HepG2 (cell line): ENCODE results near the gene SYNDIG1. TPM values are rescaled to one million over a fixed set of nuclear protein-coding genes. Genes with fewer than 3 reads are reported as not detected.

Experiments used
- ATAC-seq: fragments of 200-7000 bp; cut with Tn5 transposase; 3 replicates; pipeline ENCODE4 v1.9.1; 2020; ENCODE audit warnings: mild to moderate bottlenecking, moderate library complexity
- BruUV-seq: library from RNA; stranded (reverse); fragments of 400-500 nt; replicated peaks from 2 replicates; lab custom pipeline; 2021; lab: Mats Ljungman, UMichigan
- CTCF ChIA-PET: fragments of 300-600 bp; formaldehyde crosslinking; extraction: SDS; loops from one replicate; lab custom pipeline; 2021; ENCODE audit warnings: low total read pairs, inconsistent platforms, low intra/inter-chr PET ratio; lab: Yijun Ruan, JAX
- POLR2A ChIA-PET: fragments of 350-600 bp; sonication (Branson Sonifier 250); formaldehyde crosslinking; loops from one replicate; lab custom pipeline; 2020; ENCODE audit warnings: antibody characterized with exemption, inconsistent platforms; lab: Yijun Ruan, JAX
- DNase-seq: peaks from one replicate; pipeline ENCODE4 v3.0.0-alpha.2; 2015; ENCODE audit warnings: low spot score
- FAIRE-seq: peaks from 3 replicates; lab custom pipeline; 2011; peaks lifted over from hg19 to GRCh38; lab: Jason Lieb, UNC
- H2AFZ ChIP-seq: one replicate; pipeline ENCODE4 v1.6.1; 2011; ENCODE audit warnings: low read length, inconsistent platforms
- H3K27ac ChIP-seq: fragments of 300-600 bp; 3 replicates; pipeline ENCODE4 v1.8.0; 2011; ENCODE audit warnings: mixed run types, mild to moderate bottlenecking, mixed read lengths, low read length, inconsistent platforms; ENCODE audit not compliant: insufficient read depth; ENCODE audit errors: extremely low read length
- H3K27me3 ChIP-seq, 2 experiments: fragments of 200-600 bp in 1 of 2; 2 replicates in 1 of 2; 3 replicates in 1 of 2; pipeline versions ENCODE4 v1.6.0 to v1.8.0; 2011; ENCODE audit warnings: low read length in 2 of 2, mild to moderate bottlenecking in 2 of 2, moderate library complexity in 2 of 2, inconsistent platforms in 1 of 2; ENCODE audit not compliant: insufficient read depth in 2 of 2, control insufficient read depth in 1 of 2
- H3K36me3 ChIP-seq, 2 experiments: fragments of 200-600 bp in 1 of 2; replicated peaks in 1 of 2; 2 replicates in 1 of 2; 3 replicates in 1 of 2; pipeline versions ENCODE4 v1.5.1 to v1.8.0; 2011; ENCODE audit warnings: low read length in 2 of 2, inconsistent platforms in 1 of 2; ENCODE audit not compliant: insufficient read depth in 2 of 2, control insufficient read depth in 1 of 2
- H3K4me1 ChIP-seq: 2 replicates; pipeline ENCODE4 v1.5.1; 2012; ENCODE audit warnings: low read length, inconsistent platforms; ENCODE audit not compliant: insufficient read depth
- H3K4me2 ChIP-seq: 2 replicates; pipeline ENCODE4 v1.6.0; 2011; ENCODE audit warnings: low read depth, low read length, inconsistent platforms
- H3K4me3 ChIP-seq, 3 experiments: fragments of 200-600 bp in 1 of 3; sonication (generic), shearing (Covaris generic) in 1 of 3; replicated peaks in 1 of 3; 2 replicates each; pipeline ENCODE4 v1.5.1; 2011 to 2016; ENCODE audit warnings: low read length in 3 of 3, inconsistent platforms in 2 of 3, low read depth in 2 of 3, mild to moderate bottlenecking in 2 of 3, control low read depth in 1 of 3, mixed read lengths in 1 of 3; ENCODE audit not compliant: insufficient read depth in 1 of 3
- H3K79me2 ChIP-seq: one replicate; pipeline ENCODE4 v1.6.1; 2011; ENCODE audit warnings: low read length, inconsistent platforms; ENCODE audit not compliant: insufficient read depth
- H3K9ac ChIP-seq: 2 replicates; pipeline ENCODE4 v1.6.0; 2011; ENCODE audit warnings: mild to moderate bottlenecking, low read depth, low read length, inconsistent platforms; ENCODE audit not compliant: insufficient read depth
- H3K9me3 ChIP-seq: 2 replicates; pipeline ENCODE4 v1.5.1; 2012; ENCODE audit warnings: mild to moderate bottlenecking, low read length
- H4K20me1 ChIP-seq: 2 replicates; pipeline ENCODE4 v1.6.0; 2011; ENCODE audit warnings: inconsistent platforms, mild to moderate bottlenecking, low read length, moderate library complexity; ENCODE audit not compliant: insufficient read depth
- AFF4 ChIP-seq: sonication (generic); formaldehyde crosslinking; IDR thresholded peaks from 2 replicates; pipeline ENCODE4 v1.4.0; 2020; ENCODE audit warnings: missing genetic modification reagents
- CTCF ChIP-seq: sonication (generic); formaldehyde crosslinking; IDR thresholded peaks from 2 replicates; pipeline ENCODE4 v1.5.0; 2020; ENCODE audit warnings: mild to moderate bottlenecking, missing genetic modification reagents, moderate library complexity
- E2F1 ChIP-seq: sonication (generic); formaldehyde crosslinking; IDR thresholded peaks from 2 replicates; pipeline ENCODE4 v1.5.0; 2020; ENCODE audit warnings: missing genetic modification reagents
- PRPF4 ChIP-seq: fragments of 200-400 bp; formaldehyde crosslinking; IDR thresholded peaks from 2 replicates; pipeline ENCODE4 v1.6.1; 2016; ENCODE audit warnings: low read length, low read depth; ENCODE audit not compliant: poor library complexity, severe bottlenecking
- SRSF9 ChIP-seq: fragments of 200-400 bp; formaldehyde crosslinking; IDR thresholded peaks from 2 replicates; pipeline ENCODE4 v1.6.1; 2018; ENCODE audit warnings: borderline replicate concordance, mild to moderate bottlenecking, low read depth, low read length; ENCODE audit not compliant: insufficient read depth, poor library complexity, severe bottlenecking
- TRIM24 ChIP-seq: sonication (generic); formaldehyde crosslinking; IDR thresholded peaks from 2 replicates; pipeline ENCODE4 v1.8.0; 2022; ENCODE audit warnings: mild to moderate bottlenecking, missing genetic modification reagents
- ZNF264 ChIP-seq: sonication (generic); formaldehyde crosslinking; IDR thresholded peaks from 2 replicates; pipeline ENCODE4 v1.4.0; 2020; ENCODE audit warnings: missing genetic modification reagents
- ZNF430 ChIP-seq: sonication (generic); formaldehyde crosslinking; IDR thresholded peaks from 2 replicates; pipeline ENCODE4 v1.9.0; 2021; ENCODE audit warnings: mild to moderate bottlenecking, missing genetic modification reagents
- WGBS: methylation state at CpG from one replicate; pipeline ENCODE4 v1.1.6; 2017; ENCODE audit warnings: low lambda C conversion rate; 5-methylcytosine and 5-hydroxymethylcytosine counted together
- in situ Hi-C: cut with HindIII; loops from 2 replicates; pipeline ENCODE4 v1.10.0; 2017; ENCODE audit warnings: low pct_unique_long_range_greater_than_20kb; ENCODE audit not compliant: extremely low pct_ligation_motif_present
- intact Hi-C: fragments of 100-400 bp; cut with micrococcal nuclease; formaldehyde crosslinking; loops from one replicate; pipeline ENCODE4 v1.10.0; 2022; ENCODE audit not compliant: unreplicated experiment
- polyA plus RNA-seq, 8 experiments: library from polyadenylated mRNA; depleted of rRNA in 3 of 8; stranded (reverse) in 7 of 8; unstranded in 1 of 8; fragments of >200 nt; fragmentation: Illumina TruSeq in 4 of 8; extraction: Trizol in 4 of 8; gene quantifications; 2 replicates each; pipeline versions ENCODE4 v1.2.1 to v1.2.3, GENCODE V29; 2011 to 2016; ENCODE audit warnings: low read depth in 4 of 8, missing spikeins in 1 of 8, mixed read lengths in 1 of 8; ENCODE audit not compliant: insufficient read depth in 1 of 8
- total RNA-seq, 5 experiments: library from RNA; depleted of rRNA; stranded (reverse); fragments of >200 nt; fragmentation: Illumina TruSeq; extraction: Trizol; gene quantifications; 2 replicates each; pipeline ENCODE4 v1.2.3, GENCODE V29; 2016; ENCODE audit warnings: low read depth in 1 of 5
- TF ChIP-seq, protein P1 (sequence below): sonication (generic); formaldehyde crosslinking; IDR thresholded peaks from 2 replicates; pipeline ENCODE4 v1.4.0; 2020; ENCODE audit warnings: missing genetic modification reagents
- TF ChIP-seq, protein P2 (sequence below): sonication (generic); formaldehyde crosslinking; IDR thresholded peaks from 2 replicates; pipeline ENCODE4 v1.4.0; 2020; ENCODE audit warnings: missing genetic modification reagents
- TF ChIP-seq, protein P3 (sequence below): sonication (generic); formaldehyde crosslinking; conservative IDR thresholded peaks from 2 replicates; pipeline ENCODE4 v1.4.0; 2020; ENCODE audit warnings: missing genetic modification reagents

SYNDIG1 gene
- total and polyA plus RNA-seq, 2 of the 13 experiments (the other 11 are each of a cell fraction or from before 2014, with no cell fraction given) = not detected

GRCh38 chr20:24493661-24494459, 24.4 kb downstream of the SYNDIG1 start:
- H3K9ac ChIP-seq = no peak overlapping the region
- DNase-seq = no peak
- ATAC-seq = no peak
- no peak overlapping the region for H3K4me3 ChIP-seq
- H3K4me1 ChIP-seq = no peaks in the 10 kb centered on the region
- no peak overlapping the region for H3K27ac ChIP-seq
- no peak overlapping the region for H3K4me2 ChIP-seq
- in situ Hi-C loops = no loop called here
- H3K27me3 ChIP-seq = peaks cover 0 to 16% of the 10 kb centered on the region in 2 experiments; a peak in 2 of 5 replicates
- ChIA-PET POLR2A (no interaction called here), CTCF (no interaction called here)
- no peaks in the 10 kb centered on the region for H3K79me2 ChIP-seq
- H3K9me3 ChIP-seq = no peaks in the 10 kb centered on the region
- no peak overlapping the region for H2AFZ ChIP-seq
- WGBS = 22% methylated on average over 23 of the region's 23 CpGs
- H4K20me1 ChIP-seq = no peaks in the 10 kb centered on the region
- H3K36me3 ChIP-seq = no peaks in the 10 kb centered on the region
- intact Hi-C loops = no loop called here
- no peak for FAIRE-seq
- BruUV-seq = no TSS peak
- no peak for TF ChIP-seq ZNF430
- no peak for TF ChIP-seq E2F1 (CRISPR knock-in tag)
- no peak for TF ChIP-seq CTCF (CRISPR knock-in tag)
- TF ChIP-seq TRIM24 = no peak
- TF ChIP-seq, protein P1, sequence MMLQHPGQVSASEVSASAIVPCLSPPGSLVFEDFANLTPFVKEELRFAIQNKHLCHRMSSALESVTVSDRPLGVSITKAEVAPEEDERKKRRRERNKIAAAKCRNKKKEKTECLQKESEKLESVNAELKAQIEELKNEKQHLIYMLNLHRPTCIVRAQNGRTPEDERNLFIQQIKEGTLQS = no peak
- TF ChIP-seq SRSF9 = no peak
- TF ChIP-seq, protein P2, sequence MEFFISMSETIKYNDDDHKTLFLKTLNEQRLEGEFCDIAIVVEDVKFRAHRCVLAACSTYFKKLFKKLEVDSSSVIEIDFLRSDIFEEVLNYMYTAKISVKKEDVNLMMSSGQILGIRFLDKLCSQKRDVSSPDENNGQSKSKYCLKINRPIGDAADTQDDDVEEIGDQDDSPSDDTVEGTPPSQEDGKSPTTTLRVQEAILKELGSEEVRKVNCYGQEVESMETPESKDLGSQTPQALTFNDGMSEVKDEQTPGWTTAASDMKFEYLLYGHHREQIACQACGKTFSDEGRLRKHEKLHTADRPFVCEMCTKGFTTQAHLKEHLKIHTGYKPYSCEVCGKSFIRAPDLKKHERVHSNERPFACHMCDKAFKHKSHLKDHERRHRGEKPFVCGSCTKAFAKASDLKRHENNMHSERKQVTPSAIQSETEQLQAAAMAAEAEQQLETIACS (CRISPR knock-in tag) = no peak
- no peak for TF ChIP-seq PRPF4
- TF ChIP-seq, protein P3, sequence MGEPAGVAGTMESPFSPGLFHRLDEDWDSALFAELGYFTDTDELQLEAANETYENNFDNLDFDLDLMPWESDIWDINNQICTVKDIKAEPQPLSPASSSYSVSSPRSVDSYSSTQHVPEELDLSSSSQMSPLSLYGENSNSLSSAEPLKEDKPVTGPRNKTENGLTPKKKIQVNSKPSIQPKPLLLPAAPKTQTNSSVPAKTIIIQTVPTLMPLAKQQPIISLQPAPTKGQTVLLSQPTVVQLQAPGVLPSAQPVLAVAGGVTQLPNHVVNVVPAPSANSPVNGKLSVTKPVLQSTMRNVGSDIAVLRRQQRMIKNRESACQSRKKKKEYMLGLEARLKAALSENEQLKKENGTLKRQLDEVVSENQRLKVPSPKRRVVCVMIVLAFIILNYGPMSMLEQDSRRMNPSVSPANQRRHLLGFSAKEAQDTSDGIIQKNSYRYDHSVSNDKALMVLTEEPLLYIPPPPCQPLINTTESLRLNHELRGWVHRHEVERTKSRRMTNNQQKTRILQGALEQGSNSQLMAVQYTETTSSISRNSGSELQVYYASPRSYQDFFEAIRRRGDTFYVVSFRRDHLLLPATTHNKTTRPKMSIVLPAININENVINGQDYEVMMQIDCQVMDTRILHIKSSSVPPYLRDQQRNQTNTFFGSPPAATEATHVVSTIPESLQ = no peak
- TF ChIP-seq ZNF264 (CRISPR knock-in tag) = no peak
- TF ChIP-seq AFF4 (CRISPR knock-in tag) = no peak
